ENCODE results near the gene ASH1L.

The ASH1L gene

GRCh38 chr1:155553349-155553748 lies 9.3 kb downstream of the ASH1L start:
- peaks cover 9 to 17% of the 10 kb centered on the region in 2 experiments for H3K4me1 ChIP-seq (ENCODE audit: control insufficient read depth in 1 of 2, insufficient read depth in 1 of 2, low read depth in 1 of 2, low read length in 1 of 2)
- peaks cover 10% of the 10 kb centered on the region for H3K36me3 ChIP-seq
- H3K27ac ChIP-seq = peak overlapping the region; percentile 51
- no peaks in the 10 kb centered on the region for H3K9me3 ChIP-seq
- TF ChIP-seq CTCF (IDR thresholded peaks at IDR 0.05) = no peak
- no peaks in the 10 kb centered on the region for H3K27me3 ChIP-seq
- H3K4me3 ChIP-seq (ENCODE audit: low read depth in 1 of 2, low read length in 1 of 2) = no peak overlapping the region

GRCh38 chr1:155548706-155549105 lies 13.9 kb downstream of the ASH1L start:
- TF ChIP-seq CTCF (IDR thresholded peaks at IDR 0.05) = no peak
- peaks cover 3% of the 10 kb centered on the region for H3K36me3 ChIP-seq
- H3K4me3 ChIP-seq (ENCODE audit: low read depth in 1 of 2, low read length in 1 of 2) = no peak overlapping the region
- H3K27me3 ChIP-seq = no peaks in the 10 kb centered on the region
- H3K4me1 ChIP-seq (ENCODE audit: control insufficient read depth in 1 of 2, insufficient read depth in 1 of 2, low read depth in 1 of 2, low read length in 1 of 2) = peaks cover 5 to 17% of the 10 kb centered on the region in 2 experiments
- H3K27ac ChIP-seq = no peak overlapping the region
- H3K9me3 ChIP-seq = no peaks in the 10 kb centered on the region

GRCh38 chr1:155540000-155540874 lies 22.4 kb downstream of the ASH1L start:
- Histone ChIP-seq H3K4me1 (ENCODE audit: control insufficient read depth in 1 of 2, insufficient read depth in 1 of 2, low read depth in 1 of 2, low read length in 1 of 2) (peaks cover 0 to 4% of the 10 kb centered on the region in 2 experiments), H3K36me3 (peaks cover 5% of the 10 kb centered on the region), H3K4me3 (ENCODE audit: low read depth in 1 of 2, low read length in 1 of 2) (no peak overlapping the region), H3K27ac (peak overlapping the region; percentile 27), H3K9me3 (no peaks in the 10 kb centered on the region), H3K27me3 (no peaks in the 10 kb centered on the region)
- TF ChIP-seq CTCF (IDR thresholded peaks at IDR 0.05) = no peak

GRCh38 chr1:155537193-155537592 lies 25.4 kb downstream of the ASH1L start:
- Histone ChIP-seq H3K4me1 (ENCODE audit: control insufficient read depth in 1 of 2, insufficient read depth in 1 of 2, low read depth in 1 of 2, low read length in 1 of 2) (peaks cover 0 to 4% of the 10 kb centered on the region in 2 experiments), H3K36me3 (no peaks in the 10 kb centered on the region), H3K27ac (no peak overlapping the region), H3K4me3 (ENCODE audit: low read depth in 1 of 2, low read length in 1 of 2) (no peak overlapping the region), H3K27me3 (no peaks in the 10 kb centered on the region), H3K9me3 (no peaks in the 10 kb centered on the region)
- no peak for TF ChIP-seq CTCF (IDR thresholded peaks at IDR 0.05)

- Histone ChIP-seq H3K27me3 (no peaks in the 10 kb centered on the region), H3K36me3 (no peaks in the 10 kb centered on the region), H3K9me3 (no peaks in the 10 kb centered on the region), H3K4me3 (ENCODE audit: low read depth in 1 of 2, low read length in 1 of 2) (no peak overlapping the region), H3K27ac (peak overlapping the region; percentile 1), H3K4me1 (ENCODE audit: control insufficient read depth in 1 of 2, insufficient read depth in 1 of 2, low read depth in 1 of 2, low read length in 1 of 2) (peaks cover 8 to 13% of the 10 kb centered on the region in 2 experiments)
- no peak for TF ChIP-seq CTCF (IDR thresholded peaks at IDR 0.05)
Observed at GRCh38 chr1:155531624-155532023, 31.0 kb downstream of the ASH1L start.
